K562 (cell line): Measurements from ENCODE around the gene BBS1. TPM values are rescaled to one million over a fixed set of nuclear protein-coding genes. Genes with fewer than 3 reads are reported as not detected.
A peak's percentile ranks its signal among the peaks of the same experiment; 100 is the strongest.

Source experiments
- ATAC-seq: fragments of 200-7000 bp; cut with Tn5 transposase; 3 replicates; pipeline ENCODE4 v1.9.1; 2020; ENCODE audit warnings: moderate library complexity
- BruUV-seq: library from RNA; stranded (reverse); fragments of 400-500 nt; replicated peaks from 2 replicates; lab custom pipeline; 2021; lab: Mats Ljungman, UMichigan
- CTCF ChIA-PET: fragments of 300-600 bp; formaldehyde crosslinking; extraction: SDS; loops from one replicate; lab custom pipeline; 2021; ENCODE audit warnings: low intra/inter-chr PET ratio; lab: Yijun Ruan, JAX
- POLR2A ChIA-PET: fragments of 300-600, 350-650 bp; sonication (Branson Sonifier 250); formaldehyde crosslinking; extraction: SDS; loops from one replicate; lab custom pipeline; 2021; ENCODE audit warnings: antibody characterized with exemption, inconsistent platforms; lab: Yijun Ruan, JAX
- DNase-seq, 4 experiments: peaks; one replicate each; pipeline versions ENCODE4 v3.0.0 to v3.0.0-alpha.2; 2011 to 2018; ENCODE audit warnings: low spot score in 3 of 4, mixed read lengths in 3 of 4; ENCODE audit errors: extremely low read depth in 1 of 4
- FAIRE-seq: peaks from 2 replicates; lab custom pipeline; 2011; peaks lifted over from hg19 to GRCh38; lab: Jason Lieb, UNC
- H2AFZ ChIP-seq: 2 replicates; pipeline ENCODE4 v1.6.0; 2011; ENCODE audit warnings: low read depth, low read length, control low read depth, inconsistent platforms
- H3K27ac ChIP-seq: fragments of 200-600 bp; 3 replicates; pipeline ENCODE4 v1.8.0; 2011; ENCODE audit warnings: low read depth, mild to moderate bottlenecking, control low read depth, inconsistent platforms, low read length, moderate library complexity, mixed read lengths; ENCODE audit errors: extremely low read depth
- H3K27me3 ChIP-seq, 2 experiments: fragments of 300-600 bp in 1 of 2; 2 replicates in 1 of 2; 3 replicates in 1 of 2; pipeline versions ENCODE4 v1.6.0 to v1.8.0; 2011; ENCODE audit warnings: inconsistent platforms in 2 of 2, low read length in 2 of 2, mild to moderate bottlenecking in 1 of 2, mixed read lengths in 1 of 2, moderate library complexity in 1 of 2; ENCODE audit not compliant: control insufficient read depth in 2 of 2, insufficient read depth in 2 of 2
- H3K36me3 ChIP-seq: fragments of 300-600 bp; 3 replicates; pipeline ENCODE4 v1.8.0; 2011; ENCODE audit warnings: mild to moderate bottlenecking, low read length, inconsistent platforms; ENCODE audit not compliant: control insufficient read depth, insufficient read depth
- H3K4me1 ChIP-seq, 2 experiments: fragments of 200-600 bp in 1 of 2; replicated peaks in 1 of 2; 2 replicates in 1 of 2; 3 replicates in 1 of 2; pipeline versions ENCODE4 v1.5.1 to v1.8.0; 2011; ENCODE audit warnings: inconsistent platforms in 2 of 2, low read length in 2 of 2, mild to moderate bottlenecking in 1 of 2, mixed read lengths in 1 of 2, moderate library complexity in 1 of 2; ENCODE audit not compliant: control insufficient read depth in 2 of 2, insufficient read depth in 2 of 2
- H3K4me2 ChIP-seq: 2 replicates; pipeline ENCODE4 v1.6.1; 2011; ENCODE audit warnings: low read length, control low read depth, inconsistent platforms, mixed read lengths; ENCODE audit not compliant: insufficient read depth
- H3K4me3 ChIP-seq: fragments of 200-600 bp; sonication (generic), shearing (Covaris generic); 2 replicates; pipeline ENCODE4 v1.5.1; 2016; ENCODE audit warnings: control low read depth, inconsistent platforms
- H3K79me2 ChIP-seq: fragments of 200-600 bp; 3 replicates; pipeline ENCODE4 v1.8.0; 2011; ENCODE audit warnings: low read length, inconsistent platforms; ENCODE audit not compliant: control insufficient read depth, insufficient read depth
- H3K9ac ChIP-seq, 2 experiments: 2 replicates each; pipeline versions ENCODE4 v1.6.0 to v1.6.1; 2011; ENCODE audit warnings: low read depth in 2 of 2, low read length in 2 of 2, control low read depth in 1 of 2, inconsistent platforms in 1 of 2, mild to moderate bottlenecking in 1 of 2, mixed read lengths in 1 of 2; ENCODE audit not compliant: insufficient read depth in 1 of 2
- H3K9me1 ChIP-seq: one replicate; pipeline ENCODE4 v1.6.0; 2011; ENCODE audit warnings: inconsistent platforms, mild to moderate bottlenecking, low read length, moderate library complexity; ENCODE audit not compliant: control insufficient read depth, insufficient read depth
- H3K9me3 ChIP-seq: replicated peaks from 2 replicates; pipeline ENCODE4 v1.5.1; 2011; ENCODE audit warnings: low read depth, low read length, inconsistent platforms; ENCODE audit not compliant: control insufficient read depth, insufficient read depth
- H4K20me1 ChIP-seq: replicated peaks from 2 replicates; pipeline ENCODE4 v1.6.1; 2011; ENCODE audit warnings: low read length, inconsistent platforms, mixed read lengths; ENCODE audit not compliant: control insufficient read depth, insufficient read depth
- FOXJ2 ChIP-seq: fragments of 200-800 bp; sonication (Bioruptor generic); IDR thresholded peaks from 2 replicates; pipeline ENCODE4 v1.6.1; 2016; ENCODE audit warnings: missing genetic modification characterization, missing compliant biosample characterization
- GABPA ChIP-seq: fragments of 200-800 bp; sonication (Bioruptor generic); conservative IDR thresholded peaks from 2 replicates; pipeline ENCODE4 v1.6.1; 2016; ENCODE audit warnings: low read depth, missing genetic modification characterization, missing compliant biosample characterization
- LEF1 ChIP-seq: fragments of 450-650 bp; IDR thresholded peaks from 2 replicates; pipeline ENCODE4 v1.6.1; 2016; ENCODE audit warnings: mild to moderate bottlenecking
- POLR2G ChIP-seq: fragments of 200-400 bp; formaldehyde crosslinking; IDR thresholded peaks from 2 replicates; pipeline ENCODE4 v1.6.1; 2017; ENCODE audit warnings: low read depth, mild to moderate bottlenecking, antibody characterized with exemption, low read length, moderate library complexity
- RBFOX2 ChIP-seq: fragments of 200-400 bp; formaldehyde crosslinking; IDR thresholded peaks from 2 replicates; pipeline ENCODE4 v1.6.1; 2017; ENCODE audit warnings: low read depth, mild to moderate bottlenecking, low read length, moderate library complexity
- RHOXF2B ChIP-seq: fragments of 250-450 bp; sonication (Bioruptor Pico); conservative IDR thresholded peaks from 2 replicates; pipeline ENCODE4 v1.5.1; 2021
- SUPT5H ChIP-seq: fragments of 450-650 bp; IDR thresholded peaks from 2 replicates; pipeline ENCODE4 v1.6.1; 2016
- ZNF12 ChIP-seq: sonication (generic); formaldehyde crosslinking; IDR thresholded peaks from 2 replicates; pipeline ENCODE4 v1.4.0; 2020; ENCODE audit warnings: mild to moderate bottlenecking, missing genetic modification reagents
- ZNF785 ChIP-seq: fragments of 250-450 bp; sonication (Bioruptor Pico); IDR thresholded peaks from 2 replicates; pipeline ENCODE4 v1.4.0; 2020; ENCODE audit warnings: mild to moderate bottlenecking
- WGBS: fragments of 100-300 bp; shearing (Covaris generic); methylation state at CpG from one replicate; pipeline ENCODE4 v1.1.6; 2016; ENCODE audit warnings: low coverage, mixed read lengths; ENCODE audit not compliant: insufficient coverage; ENCODE audit errors: missing lambda C conversion rate; 5-methylcytosine and 5-hydroxymethylcytosine counted together
- in situ Hi-C: fragments of 300-500 bp; cut with MboI; formaldehyde crosslinking; loops from 4 replicates; pipeline ENCODE4 v1.15.0; 2018; ENCODE audit warnings: inconsistent platforms, mixed read lengths
- intact Hi-C: fragments of 100-400 bp; cut with micrococcal nuclease; formaldehyde crosslinking; loops from 2 replicates; pipeline ENCODE4 v1.14.2; 2022
- polyA plus RNA-seq, 8 experiments: library from polyadenylated mRNA; depleted of rRNA in 4 of 8; stranded (reverse) in 5 of 8; unstranded in 3 of 8; fragments of >200 nt; fragmentation: Nextera tagmentation in 2 of 8; fragmentation: Illumina TruSeq in 1 of 8; extraction: Ambion mirVana in 2 of 8; extraction: Trizol in 1 of 8; gene quantifications; 2 replicates each; pipeline versions ENCODE4 v1.2.1 to v1.2.3, GENCODE V29; 2011 to 2014; ENCODE audit warnings: inconsistent platforms in 1 of 8, missing spikeins in 1 of 8
- total RNA-seq, 7 experiments: library from RNA; depleted of rRNA in 6 of 7; stranded (reverse); fragments of >200 nt in 6 of 7; fragmentation: Illumina TruSeq in 2 of 7; extraction: Trizol in 2 of 7; gene quantifications; 2 replicates each; pipeline versions ENCODE4 v1.2.1 to v1.2.3, GENCODE V29; 2011 to 2021; ENCODE audit warnings: low replicate concordance in 1 of 7
- TF ChIP-seq, protein P1 (sequence below): sonication (generic); formaldehyde crosslinking; IDR thresholded peaks from 2 replicates; pipeline ENCODE4 v1.9.0; 2022; ENCODE audit warnings: mild to moderate bottlenecking, missing genetic modification reagents
- TF ChIP-seq, protein P2 (sequence below): fragments of 450-650 bp; formaldehyde crosslinking; IDR thresholded peaks from 2 replicates; pipeline ENCODE4 v1.4.0; 2020; ENCODE audit warnings: mild to moderate bottlenecking, moderate library complexity

BBS1 gene
- total and polyA plus RNA-seq, 9 of the 15 experiments (the other 6 are each of a cell fraction or from before 2014, with no cell fraction given): 9.0 to 19.8 (median 12.1) TPM

DNA sequence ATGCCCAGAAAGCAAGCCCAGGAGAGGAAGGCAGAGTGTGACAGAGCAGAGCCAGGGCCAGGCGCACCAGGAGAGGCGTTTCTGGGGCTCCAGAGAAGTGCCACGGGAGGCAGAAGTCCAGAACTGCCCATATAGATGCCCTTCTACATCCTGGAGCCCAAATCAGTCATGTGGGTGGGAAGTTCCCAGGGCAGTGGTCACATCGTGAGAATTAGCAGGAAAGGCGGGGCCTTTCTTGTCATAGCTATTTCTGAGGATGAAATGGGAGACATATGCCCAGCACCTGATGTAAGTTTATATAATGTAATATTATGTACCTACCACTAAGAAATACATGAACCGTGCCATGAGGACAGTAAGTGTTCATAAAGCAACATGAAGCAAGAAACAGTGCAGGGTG, 22.3 kb downstream of the BBS1 start (continued):
- TF ChIP-seq, protein P1, sequence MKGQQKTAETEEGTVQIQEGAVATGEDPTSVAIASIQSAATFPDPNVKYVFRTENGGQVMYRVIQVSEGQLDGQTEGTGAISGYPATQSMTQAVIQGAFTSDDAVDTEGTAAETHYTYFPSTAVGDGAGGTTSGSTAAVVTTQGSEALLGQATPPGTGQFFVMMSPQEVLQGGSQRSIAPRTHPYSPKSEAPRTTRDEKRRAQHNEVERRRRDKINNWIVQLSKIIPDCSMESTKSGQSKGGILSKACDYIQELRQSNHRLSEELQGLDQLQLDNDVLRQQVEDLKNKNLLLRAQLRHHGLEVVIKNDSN (CRISPR knock-in tag): no peak
- TF ChIP-seq, protein P2, sequence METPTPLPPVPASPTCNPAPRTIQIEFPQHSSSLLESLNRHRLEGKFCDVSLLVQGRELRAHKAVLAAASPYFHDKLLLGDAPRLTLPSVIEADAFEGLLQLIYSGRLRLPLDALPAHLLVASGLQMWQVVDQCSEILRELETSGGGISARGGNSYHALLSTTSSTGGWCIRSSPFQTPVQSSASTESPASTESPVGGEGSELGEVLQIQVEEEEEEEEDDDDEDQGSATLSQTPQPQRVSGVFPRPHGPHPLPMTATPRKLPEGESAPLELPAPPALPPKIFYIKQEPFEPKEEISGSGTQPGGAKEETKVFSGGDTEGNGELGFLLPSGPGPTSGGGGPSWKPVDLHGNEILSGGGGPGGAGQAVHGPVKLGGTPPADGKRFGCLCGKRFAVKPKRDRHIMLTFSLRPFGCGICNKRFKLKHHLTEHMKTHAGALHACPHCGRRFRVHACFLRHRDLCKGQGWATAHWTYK (CRISPR knock-in tag): no peak

DNA sequence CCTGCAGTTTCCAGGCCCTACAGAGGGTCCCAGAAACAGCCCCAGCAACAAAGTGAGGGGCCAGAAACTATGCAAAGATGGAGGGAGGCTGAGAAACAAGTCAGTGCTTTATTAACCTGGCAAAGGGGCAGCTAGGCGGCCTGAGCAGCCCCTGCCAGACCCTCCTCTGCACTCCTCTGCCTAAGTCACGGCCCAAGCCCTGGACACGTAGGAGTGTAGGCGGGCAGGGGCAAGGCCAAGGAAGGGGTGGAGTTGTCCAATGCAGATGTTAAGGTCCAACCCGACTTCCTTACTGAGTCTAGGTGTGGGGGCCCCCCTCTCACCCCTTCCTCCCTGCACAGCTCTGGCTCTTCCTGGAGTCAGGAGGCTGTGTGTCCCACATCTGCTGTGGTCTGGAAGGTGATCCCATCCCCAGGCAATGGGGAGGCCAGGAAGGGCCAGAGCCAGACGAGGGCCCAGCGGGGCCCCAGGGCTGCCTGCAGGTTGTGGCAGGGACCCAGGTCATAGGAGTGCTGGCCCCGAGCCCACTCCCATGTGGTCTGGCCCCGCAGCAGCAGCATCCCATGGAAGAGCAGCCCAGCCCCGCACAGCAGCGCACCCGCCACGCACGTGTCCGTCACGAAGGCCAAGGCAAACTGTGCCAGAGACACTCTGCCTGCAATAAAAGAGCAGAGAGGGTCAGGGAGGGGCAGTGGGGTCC, 28.9 kb downstream of the BBS1 start:
- H3K4me1 ChIP-seq: peaks cover 0 to 12% of the 10 kb centered on the region in 2 experiments; a peak in 2 of 5 replicates
- POLR2A ChIA-PET: interaction anchor here (0.6 kb wide), 1 partner anchor 159 kb away, joined by 3 read pairs; no protein-coding TSS in a partner anchor
- intact Hi-C loops: no loop called here
- no peak overlapping the region for H3K4me3 ChIP-seq
- H3K79me2 ChIP-seq: no peaks in the 10 kb centered on the region
- 84% methylated on average over 15 of the region's 16 CpGs for whole genome bisulfite sequencing
- TF ChIP-seq ZNF12 (CRISPR knock-in tag) (no peak), FOXJ2 (tag) (no peak), RBFOX2 (peak; percentile 27; the same call in 1 of the 2 replicates), LEF1 (no peak), POLR2G (peak; percentile 57), ZNF785 (CRISPR knock-in tag) (no peak), RHOXF2B (no peak), SUPT5H (no peak), GABPA (no peak)
- TF ChIP-seq, all 486 proteins: peak for 2
- Histone ChIP-seq H3K4me2 (no peak overlapping the region), H4K20me1 (no peaks in the 10 kb centered on the region), H3K9me3 (no peaks in the 10 kb centered on the region), H3K27ac (no peak overlapping the region), H2AFZ (no peak overlapping the region), H3K9ac (peak overlapping the region in 1 of 2 experiments; percentile 52; a peak in 1 of 4 replicates), H3K27me3 (no peaks in the 10 kb centered on the region), H3K9me1 (no peaks in the 10 kb centered on the region), H3K36me3 (peaks cover 5% of the 10 kb centered on the region; the same call in 2 of the 3 replicates)
- CTCF ChIA-PET: no interaction called here
- FAIRE-seq (no peak), ATAC-seq (no peak; the same call in 2 of the 3 replicates), DNase-seq (peak in 1 of 4 experiments; percentile 8)
- BruUV-seq: no TSS peak
- in situ Hi-C loops: no loop called here
